Naive thymus-derived CD4-positive, alpha-beta T cell (primary cell): ENCODE measurements around the gene ARHGAP24. TPM values are rescaled to one million over a fixed set of nuclear protein-coding genes. Genes with fewer than 3 reads are reported as not detected.

Source experiments
- ATAC-seq: fragments of 150-1000 bp; cut with Tn5 transposase; 2 replicates; pipeline ENCODE4 v1.10.0; 2021; ENCODE audit warnings: mild to moderate bottlenecking, moderate library complexity
- CTCF ChIA-PET: fragments of 350-600 bp; sonication (Branson Sonifier 250); formaldehyde crosslinking; loops from one replicate; lab custom pipeline; 2021; ENCODE audit warnings: antibody characterized with exemption; lab: Charles Lee
- POLR2A ChIA-PET: fragments of 350-600 bp; sonication (Branson Sonifier 250); formaldehyde crosslinking; loops from one replicate; lab custom pipeline; 2021; ENCODE audit warnings: antibody characterized with exemption, inconsistent platforms; lab: Charles Lee
- DNase-seq, 9 donors: peaks; one replicate each; pipeline versions ENCODE4 v3.0.0 to v3.0.0-alpha.2; 2020 to 2022; ENCODE audit warnings: mixed read lengths in 1 of 9
- H3K27ac ChIP-seq: one replicate; pipeline ENCODE4 v1.7.0; 2013; ENCODE audit warnings: mild to moderate bottlenecking, low read depth, low read length, moderate library complexity
- H3K27me3 ChIP-seq, 2 donors: one replicate each; pipeline ENCODE4 v1.7.0; 2013; ENCODE audit warnings: low read length in 2 of 2, mild to moderate bottlenecking in 2 of 2, moderate library complexity in 2 of 2; ENCODE audit not compliant: control insufficient read depth in 2 of 2, insufficient read depth in 2 of 2
- H3K36me3 ChIP-seq, 3 experiments: 1 replicate in 2 of 3; 2 replicates in 1 of 3; pipeline ENCODE4 v1.7.0; 2013; ENCODE audit warnings: low read length in 3 of 3, mild to moderate bottlenecking in 3 of 3, moderate library complexity in 1 of 3; ENCODE audit not compliant: insufficient read depth in 3 of 3, control insufficient read depth in 2 of 3
- H3K4me1 ChIP-seq, 2 donors: one replicate each; pipeline ENCODE4 v1.7.0; 2013; ENCODE audit warnings: low read length in 2 of 2, mild to moderate bottlenecking in 2 of 2, moderate library complexity in 1 of 2; ENCODE audit not compliant: control insufficient read depth in 2 of 2, insufficient read depth in 2 of 2
- H3K4me3 ChIP-seq: 2 replicates; pipeline ENCODE4 v1.7.0; 2013; ENCODE audit warnings: mild to moderate bottlenecking, low read length
- H3K9me3 ChIP-seq, 3 experiments: 1 replicate in 2 of 3; 2 replicates in 1 of 3; pipeline ENCODE4 v1.7.0; 2013; ENCODE audit warnings: low read length in 3 of 3; ENCODE audit not compliant: control insufficient read depth in 2 of 3
- H3K27ac Mint-ChIP-seq, 9 donors: one replicate each; pipeline ENCODE4 v1.8.0; 2020 to 2022; ENCODE audit warnings: mixed read lengths in 9 of 9, mild to moderate bottlenecking in 8 of 9, moderate library complexity in 5 of 9, inconsistent platforms in 2 of 9
- H3K27me3 Mint-ChIP-seq, 5 donors: one replicate each; pipeline ENCODE4 v1.8.0; 2021 to 2022; ENCODE audit warnings: mixed read lengths in 5 of 5, mild to moderate bottlenecking in 1 of 5
- H3K36me3 Mint-ChIP-seq, 5 donors: one replicate each; pipeline ENCODE4 v1.8.0; 2020 to 2022; ENCODE audit warnings: mixed read lengths in 5 of 5, mild to moderate bottlenecking in 3 of 5, inconsistent platforms in 1 of 5
- H3K4me1 Mint-ChIP-seq, 7 donors: one replicate each; pipeline ENCODE4 v1.8.0; 2020 to 2022; ENCODE audit warnings: mixed read lengths in 7 of 7, mild to moderate bottlenecking in 3 of 7, inconsistent platforms in 1 of 7
- H3K4me3 Mint-ChIP-seq, 10 donors: one replicate each; pipeline ENCODE4 v1.8.0; 2020 to 2022; ENCODE audit warnings: mild to moderate bottlenecking in 10 of 10, mixed read lengths in 10 of 10, moderate library complexity in 6 of 10, inconsistent platforms in 2 of 10
- H3K9me3 Mint-ChIP-seq, 11 donors: one replicate each; pipeline ENCODE4 v1.8.0; 2020 to 2022; ENCODE audit warnings: mixed read lengths in 11 of 11, mild to moderate bottlenecking in 4 of 11, inconsistent platforms in 1 of 11, moderate library complexity in 1 of 11
- intact Hi-C, 2 donors: fragments of 100-400 bp; cut with micrococcal nuclease; formaldehyde crosslinking; loops; one replicate each; pipeline ENCODE4 v1.15.1; 2023
- polyA plus RNA-seq, 2 donors: library from polyadenylated mRNA; unstranded; fragments of 300-500 nt; fragmentation: Illumina TruSeq; gene quantifications; one replicate each; pipeline ENCODE4 v1.2.3, GENCODE V29; 2021
- total RNA-seq, 6 experiments: library from RNA in 5 of 6; stranded (reverse) in 5 of 6; gene quantifications; 1 replicate in 5 of 6; 2 replicates in 1 of 6; pipeline ENCODE4 v1.2.3 and lab custom pipeline; 2021 to 2026

The ARHGAP24 gene
- total and polyA plus RNA-seq, 7 experiments from 2014 or later = 0.41 to 12.7 (median 1.3) TPM; not detected in 3

DNA sequence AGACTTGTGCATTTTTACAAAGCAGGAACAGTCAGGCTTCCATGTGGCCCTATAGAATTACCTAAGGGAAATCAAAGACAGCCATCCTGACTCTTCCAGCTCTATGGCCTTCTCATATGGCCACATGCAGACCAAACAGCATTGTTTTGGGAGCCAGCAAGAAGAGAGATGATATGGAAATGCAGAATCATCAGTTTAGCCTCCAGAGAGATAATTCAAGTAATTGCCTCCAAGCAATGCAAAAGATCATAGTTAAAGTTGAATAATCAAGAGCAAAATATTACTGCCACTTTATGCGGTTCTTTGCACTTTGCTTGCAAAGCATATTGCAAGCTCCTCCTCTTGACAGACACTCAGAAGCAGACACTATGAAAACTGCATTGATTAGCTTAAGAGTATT, 207.4 kb downstream of the ARHGAP24 start:
- Mint-ChIP-seq H3K9me3 (peaks cover 0 to 9% (median 0%) of the 10 kb centered on the region in 11 donors), H3K4me1 (no peaks in the 10 kb centered on the region), H3K36me3 (no peaks in the 10 kb centered on the region), H3K4me3 (no peak overlapping the region), H3K27ac (no peak overlapping the region), H3K27me3 (no peaks in the 10 kb centered on the region)
- intact Hi-C loops = no loop called here
- H3K4me1 ChIP-seq = no peaks in the 10 kb centered on the region
- no peaks in the 10 kb centered on the region for H3K27me3 ChIP-seq
- CTCF ChIA-PET = no interaction called here
- ATAC-seq (no peak), DNase-seq (no peak)
- no peaks in the 10 kb centered on the region for H3K9me3 ChIP-seq
- H3K4me3 ChIP-seq = no peak overlapping the region
- H3K27ac ChIP-seq = no peak overlapping the region
- POLR2A ChIA-PET = no interaction called here
- no peaks in the 10 kb centered on the region for H3K36me3 ChIP-seq

DNA sequence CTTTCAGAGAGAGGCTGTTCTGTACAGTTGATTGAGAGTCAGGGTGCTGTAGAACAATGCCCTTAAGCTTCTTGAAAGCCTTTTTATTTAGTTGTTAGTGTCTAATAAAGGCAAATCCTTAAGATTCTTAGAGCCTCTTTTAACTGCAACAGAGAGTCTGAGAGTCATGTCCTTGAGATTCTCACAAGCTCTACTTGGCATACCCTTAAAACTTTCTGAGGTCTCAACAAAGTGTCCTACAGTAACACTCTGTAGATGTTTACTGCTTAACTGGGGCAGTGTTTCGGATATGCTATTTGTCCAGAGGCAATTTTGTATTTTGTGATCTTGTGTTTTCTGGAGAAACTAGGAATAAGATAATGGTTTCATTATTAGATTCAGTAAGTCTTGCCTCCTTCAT, 209.7 kb downstream of the ARHGAP24 start:
- Histone ChIP-seq H3K27me3 (no peaks in the 10 kb centered on the region), H3K36me3 (no peaks in the 10 kb centered on the region), H3K4me1 (no peaks in the 10 kb centered on the region), H3K9me3 (no peaks in the 10 kb centered on the region), H3K27ac (no peak overlapping the region), H3K4me3 (no peak overlapping the region)
- Mint-ChIP-seq H3K36me3 (no peaks in the 10 kb centered on the region), H3K9me3 (peaks cover 0 to 13% (median 0%) of the 10 kb centered on the region in 11 donors), H3K27ac (no peak overlapping the region), H3K4me3 (no peak overlapping the region), H3K27me3 (no peaks in the 10 kb centered on the region), H3K4me1 (no peaks in the 10 kb centered on the region)
- DNase-seq = no peak
- CTCF ChIA-PET = no interaction called here
- intact Hi-C loops = no loop called here
- POLR2A ChIA-PET = no interaction called here
- no peak for ATAC-seq

DNA sequence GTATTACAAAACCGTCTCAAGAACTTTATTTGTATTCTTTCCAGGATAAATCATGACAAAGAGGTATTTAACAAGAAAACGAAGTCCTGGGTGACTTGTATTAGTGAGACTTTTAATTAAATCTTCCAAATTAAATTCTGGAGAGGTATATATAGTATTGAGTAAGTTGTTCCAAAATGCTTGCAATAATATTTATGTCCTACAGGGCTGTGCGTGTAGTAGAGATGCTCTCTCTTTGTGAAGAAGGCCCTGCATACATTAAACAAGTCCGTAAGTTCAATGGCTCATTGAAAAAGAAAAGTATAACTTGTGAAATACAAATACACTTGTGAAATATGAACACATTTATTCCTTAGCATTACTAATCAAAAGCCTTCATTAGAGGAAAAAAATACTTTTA, 211.4 kb downstream of the ARHGAP24 start:
- Histone ChIP-seq H3K36me3 (no peaks in the 10 kb centered on the region), H3K4me3 (no peak overlapping the region), H3K9me3 (no peaks in the 10 kb centered on the region), H3K27me3 (no peaks in the 10 kb centered on the region), H3K27ac (no peak overlapping the region), H3K4me1 (no peaks in the 10 kb centered on the region)
- no peak overlapping the region for H3K27ac Mint-ChIP-seq
- intact Hi-C loops = no loop called here
- no peaks in the 10 kb centered on the region for H3K4me1 Mint-ChIP-seq
- peaks cover 0 to 18% (median 0%) of the 10 kb centered on the region in 11 donors for H3K9me3 Mint-ChIP-seq
- H3K27me3 Mint-ChIP-seq = no peaks in the 10 kb centered on the region
- POLR2A ChIA-PET = no interaction called here
- CTCF ChIA-PET = no interaction called here
- H3K4me3 Mint-ChIP-seq = no peak overlapping the region
- H3K36me3 Mint-ChIP-seq = no peaks in the 10 kb centered on the region
- ATAC-seq = no peak
- no peak for DNase-seq

DNA sequence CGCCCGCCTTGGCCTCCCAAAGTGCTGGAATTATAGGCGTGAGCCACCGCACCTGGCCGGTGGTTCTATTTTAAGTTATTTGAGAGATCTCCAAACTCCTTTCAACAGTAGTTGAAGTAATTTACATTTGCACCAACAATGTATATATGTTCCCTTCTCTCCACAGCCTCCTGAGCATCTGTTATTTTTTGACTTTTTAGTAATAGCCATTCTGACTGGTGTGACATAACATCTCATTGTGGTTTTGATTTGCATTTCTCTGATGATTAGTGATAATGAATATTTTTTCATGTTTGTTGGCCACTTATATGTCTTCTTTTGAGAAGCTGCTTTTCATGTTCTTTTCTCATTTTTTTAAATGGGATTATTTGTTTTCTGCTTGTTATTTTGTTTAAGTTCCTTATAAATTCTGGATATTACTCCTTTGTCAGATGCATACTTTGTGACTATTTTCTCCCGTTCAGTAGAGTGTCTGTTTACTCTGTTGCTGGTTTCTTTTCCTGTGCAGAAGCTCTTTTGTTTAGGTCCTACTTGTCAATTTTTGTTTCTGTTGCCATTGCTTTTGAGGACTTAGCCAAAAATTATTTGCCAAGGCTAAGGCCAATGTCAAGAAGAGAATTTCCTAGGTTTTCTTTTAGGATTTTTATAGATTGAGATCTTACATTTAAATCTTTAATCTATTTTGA, 213.2 kb downstream of the ARHGAP24 start:
- no peaks in the 10 kb centered on the region for H3K27me3 ChIP-seq
- H3K4me3 ChIP-seq = no peak overlapping the region
- no peaks in the 10 kb centered on the region for H3K4me1 ChIP-seq
- Mint-ChIP-seq H3K9me3 (peaks cover 0 to 25% (median 0%) of the 10 kb centered on the region in 11 donors), H3K27ac (no peak overlapping the region), H3K4me3 (no peak overlapping the region), H3K27me3 (no peaks in the 10 kb centered on the region), H3K4me1 (no peaks in the 10 kb centered on the region), H3K36me3 (no peaks in the 10 kb centered on the region)
- intact Hi-C loops = no loop called here
- no peaks in the 10 kb centered on the region for H3K9me3 ChIP-seq
- POLR2A ChIA-PET = no interaction called here
- H3K27ac ChIP-seq = no peak overlapping the region
- DNase-seq = no peak
- CTCF ChIA-PET = no interaction called here
- H3K36me3 ChIP-seq = no peaks in the 10 kb centered on the region
- no peak for ATAC-seq

DNA sequence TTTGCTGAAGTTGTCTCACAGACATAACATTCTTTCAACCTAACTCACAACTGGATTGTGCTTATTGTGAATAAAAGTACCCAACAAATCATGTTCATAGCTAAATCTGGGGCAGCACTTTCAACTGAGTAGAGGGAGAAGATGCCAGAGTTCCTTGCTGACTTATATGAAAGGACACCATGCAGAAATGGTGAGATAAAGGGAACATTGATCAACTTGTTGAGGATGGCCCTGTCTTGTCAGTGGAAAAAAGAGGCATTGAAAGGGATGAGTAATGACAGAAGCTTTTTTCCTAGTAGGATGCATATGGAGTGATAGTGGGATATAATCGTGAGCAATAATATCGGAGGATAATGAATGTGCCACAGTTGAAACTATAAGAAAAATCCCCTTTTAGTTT, 221.7 kb downstream of the ARHGAP24 start:
- H3K27ac ChIP-seq = no peak overlapping the region
- no peak overlapping the region for H3K4me3 Mint-ChIP-seq
- no peaks in the 10 kb centered on the region for H3K9me3 ChIP-seq
- intact Hi-C loops = no loop called here
- peaks cover 0 to 32% (median 1%) of the 10 kb centered on the region in 11 donors for H3K9me3 Mint-ChIP-seq
- H3K27ac Mint-ChIP-seq = no peak overlapping the region
- H3K4me1 ChIP-seq = no peaks in the 10 kb centered on the region
- H3K27me3 ChIP-seq = no peaks in the 10 kb centered on the region
- no peak for DNase-seq
- H3K27me3 Mint-ChIP-seq = no peaks in the 10 kb centered on the region
- H3K36me3 Mint-ChIP-seq = no peaks in the 10 kb centered on the region
- H3K36me3 ChIP-seq = no peaks in the 10 kb centered on the region
- H3K4me3 ChIP-seq = no peak overlapping the region
- ATAC-seq = no peak
- ChIA-PET CTCF (no interaction called here), POLR2A (no interaction called here)
- peaks cover 0 to 3% (median 0%) of the 10 kb centered on the region in 7 donors for H3K4me1 Mint-ChIP-seq

DNA sequence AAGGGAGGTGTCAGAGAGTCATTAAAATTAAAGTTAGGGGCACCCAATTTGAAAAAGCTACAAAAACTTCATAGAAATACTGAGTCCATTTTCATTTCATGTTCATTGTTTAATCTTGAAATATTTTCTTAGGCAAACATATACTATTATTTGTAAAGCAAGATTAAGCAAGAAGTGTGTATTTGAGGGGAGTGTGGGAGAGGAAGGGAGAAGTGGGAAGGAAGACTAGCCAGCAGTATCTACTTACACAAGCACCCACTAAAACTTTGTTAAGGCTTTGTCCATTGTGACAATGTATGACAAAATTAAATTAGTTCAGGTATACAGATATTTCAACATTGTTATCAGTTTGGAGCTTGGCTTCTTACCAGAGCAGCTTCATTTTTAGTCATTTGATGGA, 222.9 kb downstream of the ARHGAP24 start:
- H3K27ac Mint-ChIP-seq = no peak overlapping the region
- H3K4me3 Mint-ChIP-seq = no peak overlapping the region
- Histone ChIP-seq H3K4me1 (no peaks in the 10 kb centered on the region), H3K9me3 (no peaks in the 10 kb centered on the region), H3K27ac (no peak overlapping the region), H3K36me3 (no peaks in the 10 kb centered on the region), H3K27me3 (no peaks in the 10 kb centered on the region), H3K4me3 (no peak overlapping the region)
- ATAC-seq = no peak
- intact Hi-C loops = no loop called here
- peaks cover 0 to 25% (median 3%) of the 10 kb centered on the region in 11 donors for H3K9me3 Mint-ChIP-seq
- no peaks in the 10 kb centered on the region for H3K27me3 Mint-ChIP-seq
- H3K36me3 Mint-ChIP-seq = no peaks in the 10 kb centered on the region
- peaks cover 0 to 3% (median 0%) of the 10 kb centered on the region in 7 donors for H3K4me1 Mint-ChIP-seq
- ChIA-PET POLR2A (no interaction called here), CTCF (no interaction called here)
- DNase-seq = no peak

DNA sequence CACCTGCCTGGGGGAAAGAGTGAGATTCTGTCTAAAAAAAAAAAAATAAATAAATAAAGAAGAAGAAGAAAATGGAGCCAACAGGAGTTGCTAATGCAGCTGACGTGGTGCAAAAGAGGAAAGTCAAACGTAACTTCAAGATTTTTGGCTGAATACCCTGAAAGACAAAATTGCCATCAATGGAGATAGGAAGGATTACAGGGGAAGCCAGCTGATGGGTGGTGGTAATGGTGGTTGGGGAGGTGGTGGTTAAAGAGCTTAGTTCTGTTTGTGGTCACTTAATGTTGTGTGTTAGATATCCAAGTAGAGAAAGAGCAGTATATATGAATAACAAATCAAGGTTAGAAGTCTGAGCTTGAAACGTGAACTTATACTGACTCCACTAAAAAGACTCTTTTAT, 225.4 kb downstream of the ARHGAP24 start:
- H3K4me1 ChIP-seq = no peaks in the 10 kb centered on the region
- H3K4me1 Mint-ChIP-seq = peaks cover 0 to 3% (median 0%) of the 10 kb centered on the region in 7 donors
- no peak overlapping the region for H3K27ac ChIP-seq

More for the DNA sequence above, 225.4 kb downstream of the ARHGAP24 start:
- Mint-ChIP-seq H3K4me3 (no peak overlapping the region), H3K27ac (no peak overlapping the region), H3K36me3 (peaks cover 0 to under 1% (median 0%) of the 10 kb centered on the region in 5 donors), H3K27me3 (no peaks in the 10 kb centered on the region), H3K9me3 (peaks cover 0 to 15% (median 3%) of the 10 kb centered on the region in 11 donors)
- intact Hi-C loops = no loop called here
- Histone ChIP-seq H3K27me3 (no peaks in the 10 kb centered on the region), H3K9me3 (no peaks in the 10 kb centered on the region), H3K4me3 (no peak overlapping the region), H3K36me3 (no peaks in the 10 kb centered on the region)
- CTCF ChIA-PET = no interaction called here
- DNase-seq = no peak
- POLR2A ChIA-PET = no interaction called here
- no peak for ATAC-seq
